GM13976 (cell line): ENCODE measurements around the gene ALG5.

Source experiments
- DNase-seq: peaks from one replicate; pipeline ENCODE4 v3.0.0; 2012; ENCODE audit warnings: low spot score
- in situ Hi-C: fragments of 300-500 bp; cut with MboI; formaldehyde crosslinking; loops from one replicate; pipeline ENCODE4 v1.12.0; 2022; ENCODE audit warnings: low sequenced_read_pairs, mixed read lengths, inconsistent platforms; ENCODE audit not compliant: unreplicated experiment
- TF ChIP-seq, protein P1 (sequence below): IDR thresholded peaks from 2 replicates; pipeline ENCODE4 v1.5.1; 2012; ENCODE audit warnings: borderline replicate concordance, mild to moderate bottlenecking; ENCODE audit not compliant: insufficient read depth; ENCODE audit errors: extremely low read depth, missing control alignments, control extremely low read depth

The ALG5 gene

DNA sequence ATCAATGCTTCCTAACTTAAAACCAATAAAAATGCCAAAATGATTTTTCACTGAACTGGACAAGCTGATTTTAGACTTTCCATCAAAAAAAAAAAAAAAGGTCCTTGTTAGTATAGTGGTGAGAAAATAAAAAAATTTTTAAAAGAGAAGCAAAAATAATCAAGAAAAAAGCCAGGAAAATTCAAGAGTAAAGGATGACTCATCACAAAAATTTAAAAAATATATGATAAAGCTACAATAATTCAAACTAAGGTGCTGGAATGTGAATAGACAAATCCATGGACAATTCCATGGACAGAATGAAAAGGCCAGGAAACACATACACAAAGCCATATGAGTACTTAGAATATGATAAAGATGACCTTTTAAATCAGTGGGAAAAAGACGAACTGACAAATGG, 26.1 kb downstream of the ALG5 start:
- in situ Hi-C loops: no loop called here
- TF ChIP-seq, protein P1, sequence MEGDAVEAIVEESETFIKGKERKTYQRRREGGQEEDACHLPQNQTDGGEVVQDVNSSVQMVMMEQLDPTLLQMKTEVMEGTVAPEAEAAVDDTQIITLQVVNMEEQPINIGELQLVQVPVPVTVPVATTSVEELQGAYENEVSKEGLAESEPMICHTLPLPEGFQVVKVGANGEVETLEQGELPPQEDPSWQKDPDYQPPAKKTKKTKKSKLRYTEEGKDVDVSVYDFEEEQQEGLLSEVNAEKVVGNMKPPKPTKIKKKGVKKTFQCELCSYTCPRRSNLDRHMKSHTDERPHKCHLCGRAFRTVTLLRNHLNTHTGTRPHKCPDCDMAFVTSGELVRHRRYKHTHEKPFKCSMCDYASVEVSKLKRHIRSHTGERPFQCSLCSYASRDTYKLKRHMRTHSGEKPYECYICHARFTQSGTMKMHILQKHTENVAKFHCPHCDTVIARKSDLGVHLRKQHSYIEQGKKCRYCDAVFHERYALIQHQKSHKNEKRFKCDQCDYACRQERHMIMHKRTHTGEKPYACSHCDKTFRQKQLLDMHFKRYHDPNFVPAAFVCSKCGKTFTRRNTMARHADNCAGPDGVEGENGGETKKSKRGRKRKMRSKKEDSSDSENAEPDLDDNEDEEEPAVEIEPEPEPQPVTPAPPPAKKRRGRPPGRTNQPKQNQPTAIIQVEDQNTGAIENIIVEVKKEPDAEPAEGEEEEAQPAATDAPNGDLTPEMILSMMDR: no peak
- no peak for DNase-seq

DNA sequence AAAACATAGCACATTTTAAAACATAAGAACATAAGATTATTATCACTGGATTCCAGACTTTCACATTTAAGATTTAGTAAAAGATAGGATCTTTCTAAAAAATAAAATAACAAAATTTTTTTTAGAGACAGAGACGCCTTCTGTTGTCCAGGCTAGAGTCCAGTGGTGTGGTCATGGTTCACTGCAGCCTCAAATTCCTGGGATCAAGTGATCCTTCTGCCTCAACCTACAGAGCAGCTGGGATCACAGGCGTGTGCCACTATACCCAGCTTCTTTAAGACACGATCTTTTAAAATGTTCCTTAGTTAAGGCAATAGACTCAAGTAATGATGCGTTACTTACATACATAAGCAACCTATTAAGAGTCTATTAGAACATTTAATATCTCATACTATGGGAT, 32.7 kb downstream of the ALG5 start:
- TF ChIP-seq, protein P1: no peak
- in situ Hi-C loops: no loop called here
- no peak for DNase-seq

DNA sequence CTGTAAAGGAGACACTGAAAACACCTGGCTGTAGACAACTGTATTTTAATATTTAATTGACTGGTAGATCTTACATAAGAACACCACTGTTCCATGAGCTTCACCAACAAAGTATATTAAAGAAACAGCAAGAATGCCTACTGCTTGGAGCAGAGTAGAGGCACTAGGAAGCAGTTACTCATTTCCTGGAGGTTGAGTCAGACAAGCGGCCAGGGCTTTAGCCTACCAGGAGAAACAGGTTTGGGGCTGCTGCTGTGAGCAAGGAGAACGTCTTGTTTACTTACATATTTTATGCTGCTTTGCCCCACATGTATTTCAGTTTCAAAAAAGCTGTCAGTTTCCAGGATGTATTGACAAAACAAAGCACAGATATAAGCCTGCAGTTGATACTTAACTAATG, 33.4 kb downstream of the ALG5 start:
- TF ChIP-seq, protein P1: no peak
- no peak for DNase-seq
- in situ Hi-C loops: no loop called here

DNA sequence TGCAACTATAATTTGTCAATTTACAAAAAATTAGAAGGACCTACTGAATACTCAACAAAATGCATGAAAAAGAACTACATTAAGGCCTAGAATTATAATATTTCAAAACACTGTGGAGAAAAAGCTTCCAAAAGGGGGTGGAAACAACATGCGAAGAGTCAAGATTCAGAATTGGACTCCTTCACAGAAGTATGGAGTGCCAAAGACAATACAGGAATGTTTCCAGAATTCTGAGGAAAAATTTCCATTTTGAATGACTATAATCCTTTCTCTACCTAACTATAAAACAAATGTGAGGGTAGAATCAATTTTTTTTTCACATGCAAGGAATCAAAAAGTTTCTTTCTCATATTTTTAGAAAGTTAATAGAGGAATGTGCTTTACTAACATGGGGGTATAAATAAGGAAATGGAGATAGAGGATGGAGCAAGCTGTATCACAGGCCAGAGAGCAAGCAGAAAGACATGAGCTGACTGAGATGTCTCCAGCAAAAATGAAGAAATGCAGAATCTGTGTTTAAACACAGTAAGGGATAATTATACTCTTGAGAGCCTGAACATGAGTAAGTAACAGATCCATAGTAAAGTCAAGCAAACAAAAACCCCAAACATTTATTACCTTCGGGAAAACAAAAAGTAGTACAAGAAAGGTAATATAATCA, 39.6 kb downstream of the ALG5 start:
- in situ Hi-C loops: no loop called here
- DNase-seq: no peak
- TF ChIP-seq, protein P1: no peak

DNA sequence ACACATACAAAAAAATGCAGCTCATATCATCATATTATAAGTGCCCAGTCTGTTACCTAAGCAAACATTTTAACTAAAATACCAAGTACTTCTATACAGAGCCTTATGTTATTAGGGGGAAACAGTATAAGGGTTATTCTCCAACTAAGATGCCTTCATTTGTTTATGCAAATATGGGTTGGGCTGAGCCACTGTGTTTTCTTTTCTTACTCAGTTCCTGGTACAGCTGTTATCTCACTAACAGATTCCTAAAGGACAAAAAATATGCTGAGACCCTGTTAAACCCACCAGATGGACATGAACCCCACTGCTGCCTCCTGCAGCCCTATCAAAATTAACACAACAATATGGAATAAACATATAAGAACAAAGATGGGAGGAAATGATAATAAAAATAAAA, 44.6 kb downstream of the ALG5 start:
- TF ChIP-seq, protein P1: no peak
- no peak for DNase-seq

DNA sequence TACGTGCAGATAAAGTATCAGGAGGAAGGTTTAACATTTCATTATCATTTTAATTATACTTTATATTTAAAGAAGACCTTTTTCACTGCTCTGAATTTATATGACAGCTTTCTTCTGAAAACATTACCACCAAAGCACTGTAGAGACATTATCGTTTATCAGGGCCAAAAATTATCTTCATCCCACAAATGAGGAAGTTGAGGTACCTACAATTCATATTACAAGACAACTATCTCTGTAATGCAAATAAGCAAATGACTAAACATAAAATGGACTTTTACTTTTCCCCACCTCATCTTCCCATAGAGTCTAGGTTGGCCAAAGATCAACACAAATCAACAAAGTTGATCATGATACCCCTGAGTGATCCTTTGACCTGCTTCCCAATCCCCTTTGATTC, 48.2 kb downstream of the ALG5 start:
- in situ Hi-C loops: no loop called here
- TF ChIP-seq, protein P1: no peak
- DNase-seq: no peak

More for the DNA sequence above, 44.6 kb downstream of the ALG5 start:
- in situ Hi-C loops: no loop called here
